K562 (cell line): Measurements from ENCODE around the gene TUBB6. TPM values are rescaled to one million over a fixed set of nuclear protein-coding genes. Genes with fewer than 3 reads are reported as not detected.

ENCODE experiments used
- ATAC-seq: fragments of 200-7000 bp; cut with Tn5 transposase; 3 replicates; pipeline ENCODE4 v1.9.1; 2020; ENCODE audit warnings: moderate library complexity
- BruUV-seq: library from RNA; stranded (reverse); fragments of 400-500 nt; replicated peaks from 2 replicates; lab custom pipeline; 2021; lab: Mats Ljungman, UMichigan
- CTCF ChIA-PET: fragments of 300-600 bp; formaldehyde crosslinking; extraction: SDS; loops from one replicate; lab custom pipeline; 2021; ENCODE audit warnings: low intra/inter-chr PET ratio; lab: Yijun Ruan, JAX
- POLR2A ChIA-PET: fragments of 300-600, 350-650 bp; sonication (Branson Sonifier 250); formaldehyde crosslinking; extraction: SDS; loops from one replicate; lab custom pipeline; 2021; ENCODE audit warnings: antibody characterized with exemption, inconsistent platforms; lab: Yijun Ruan, JAX
- DNase-seq, 4 experiments: peaks; one replicate each; pipeline versions ENCODE4 v3.0.0 to v3.0.0-alpha.2; 2011 to 2018; ENCODE audit warnings: low spot score in 3 of 4, mixed read lengths in 3 of 4; ENCODE audit errors: extremely low read depth in 1 of 4
- FAIRE-seq: peaks from 2 replicates; lab custom pipeline; 2011; peaks lifted over from hg19 to GRCh38; lab: Jason Lieb, UNC
- H2AFZ ChIP-seq: 2 replicates; pipeline ENCODE4 v1.6.0; 2011; ENCODE audit warnings: low read depth, low read length, control low read depth, inconsistent platforms
- H3K27ac ChIP-seq: fragments of 200-600 bp; 3 replicates; pipeline ENCODE4 v1.8.0; 2011; ENCODE audit warnings: low read depth, mild to moderate bottlenecking, control low read depth, inconsistent platforms, low read length, moderate library complexity, mixed read lengths; ENCODE audit errors: extremely low read depth
- H3K27me3 ChIP-seq, 2 experiments: fragments of 300-600 bp in 1 of 2; 2 replicates in 1 of 2; 3 replicates in 1 of 2; pipeline versions ENCODE4 v1.6.0 to v1.8.0; 2011; ENCODE audit warnings: inconsistent platforms in 2 of 2, low read length in 2 of 2, mild to moderate bottlenecking in 1 of 2, mixed read lengths in 1 of 2, moderate library complexity in 1 of 2; ENCODE audit not compliant: control insufficient read depth in 2 of 2, insufficient read depth in 2 of 2
- H3K36me3 ChIP-seq: fragments of 300-600 bp; 3 replicates; pipeline ENCODE4 v1.8.0; 2011; ENCODE audit warnings: mild to moderate bottlenecking, low read length, inconsistent platforms; ENCODE audit not compliant: control insufficient read depth, insufficient read depth
- H3K4me1 ChIP-seq, 2 experiments: fragments of 200-600 bp in 1 of 2; replicated peaks in 1 of 2; 2 replicates in 1 of 2; 3 replicates in 1 of 2; pipeline versions ENCODE4 v1.5.1 to v1.8.0; 2011; ENCODE audit warnings: inconsistent platforms in 2 of 2, low read length in 2 of 2, mild to moderate bottlenecking in 1 of 2, mixed read lengths in 1 of 2, moderate library complexity in 1 of 2; ENCODE audit not compliant: control insufficient read depth in 2 of 2, insufficient read depth in 2 of 2
- H3K4me2 ChIP-seq: 2 replicates; pipeline ENCODE4 v1.6.1; 2011; ENCODE audit warnings: low read length, control low read depth, inconsistent platforms, mixed read lengths; ENCODE audit not compliant: insufficient read depth
- H3K4me3 ChIP-seq: fragments of 200-600 bp; sonication (generic), shearing (Covaris generic); 2 replicates; pipeline ENCODE4 v1.5.1; 2016; ENCODE audit warnings: control low read depth, inconsistent platforms
- H3K79me2 ChIP-seq: fragments of 200-600 bp; 3 replicates; pipeline ENCODE4 v1.8.0; 2011; ENCODE audit warnings: low read length, inconsistent platforms; ENCODE audit not compliant: control insufficient read depth, insufficient read depth
- H3K9ac ChIP-seq, 2 experiments: 2 replicates each; pipeline versions ENCODE4 v1.6.0 to v1.6.1; 2011; ENCODE audit warnings: low read depth in 2 of 2, low read length in 2 of 2, control low read depth in 1 of 2, inconsistent platforms in 1 of 2, mild to moderate bottlenecking in 1 of 2, mixed read lengths in 1 of 2; ENCODE audit not compliant: insufficient read depth in 1 of 2
- H3K9me1 ChIP-seq: one replicate; pipeline ENCODE4 v1.6.0; 2011; ENCODE audit warnings: inconsistent platforms, mild to moderate bottlenecking, low read length, moderate library complexity; ENCODE audit not compliant: control insufficient read depth, insufficient read depth
- H3K9me3 ChIP-seq: replicated peaks from 2 replicates; pipeline ENCODE4 v1.5.1; 2011; ENCODE audit warnings: low read depth, low read length, inconsistent platforms; ENCODE audit not compliant: control insufficient read depth, insufficient read depth
- H4K20me1 ChIP-seq: replicated peaks from 2 replicates; pipeline ENCODE4 v1.6.1; 2011; ENCODE audit warnings: low read length, inconsistent platforms, mixed read lengths; ENCODE audit not compliant: control insufficient read depth, insufficient read depth
- AFF1 ChIP-seq, 2 experiments: fragments of 450-650 bp; IDR thresholded peaks; 2 replicates each; pipeline ENCODE4 v1.6.1; 2018; ENCODE audit warnings: mild to moderate bottlenecking in 2 of 2, low read depth in 1 of 2; ENCODE audit not compliant: partially characterized antibody in 2 of 2
- ARHGAP35 ChIP-seq: fragments of 450-650 bp; IDR thresholded peaks from 2 replicates; pipeline ENCODE4 v1.6.1; 2018; ENCODE audit not compliant: partially characterized antibody
- BRF1 ChIP-seq: IDR thresholded peaks from 3 replicates; pipeline ENCODE4 v1.6.1; 2011; ENCODE audit warnings: borderline replicate concordance, mild to moderate bottlenecking; ENCODE audit not compliant: insufficient read length; ENCODE audit errors: extremely low read depth
- ETV1 ChIP-seq: fragments of 450-650 bp; conservative IDR thresholded peaks from 2 replicates; pipeline ENCODE4 v1.6.1; 2016; ENCODE audit warnings: missing genetic modification characterization, control low read depth, low read depth, missing compliant biosample characterization
- JUND ChIP-seq, 2 experiments: IDR thresholded peaks; 2 replicates in 1 of 2; 3 replicates in 1 of 2; pipeline ENCODE4 v1.6.1; 2011; ENCODE audit warnings: borderline replicate concordance in 2 of 2, low read depth in 2 of 2, low read length in 2 of 2, improper control_type of control experiment in 1 of 2, missing biosample characterization in 1 of 2, missing genetic modification characterization in 1 of 2, missing genetic modification reagents in 1 of 2
- KDM1A ChIP-seq, 2 experiments: fragments of 450-650 bp; IDR thresholded peaks; 2 replicates each; pipeline ENCODE4 v1.6.1; 2016; ENCODE audit warnings: mild to moderate bottlenecking in 2 of 2
- MAZ ChIP-seq, 2 experiments: fragments of 450-650 bp in 1 of 2; sonication (generic) in 1 of 2; formaldehyde crosslinking; IDR thresholded peaks in 1 of 2; conservative IDR thresholded peaks in 1 of 2; 2 replicates each; pipeline versions ENCODE4 v1.4.0 to v1.5.0; 2020; ENCODE audit warnings: mild to moderate bottlenecking in 1 of 2, missing genetic modification reagents in 1 of 2
- SIN3A ChIP-seq, 2 experiments: fragments of 150-350 bp in 1 of 2; IDR thresholded peaks; 2 replicates each; pipeline ENCODE4 v1.6.1; 2011 to 2016; ENCODE audit warnings: borderline replicate concordance in 2 of 2, low read depth in 2 of 2, low read length in 2 of 2, mild to moderate bottlenecking in 2 of 2, moderate library complexity in 2 of 2; ENCODE audit not compliant: control insufficient read depth in 1 of 2
- TAL1 ChIP-seq: fragments of 450-650 bp; IDR thresholded peaks from 2 replicates; pipeline ENCODE4 v1.6.1; 2016; ENCODE audit warnings: mild to moderate bottlenecking
- TEAD4 ChIP-seq, 2 experiments: sonication (generic) in 1 of 2; formaldehyde crosslinking in 1 of 2; IDR thresholded peaks; 2 replicates each; pipeline versions ENCODE4 v1.6.1 to v1.8.0; 2012 to 2022; ENCODE audit warnings: borderline replicate concordance in 1 of 2, inconsistent platforms in 1 of 2, low read length in 1 of 2, mild to moderate bottlenecking in 1 of 2, missing genetic modification reagents in 1 of 2
- ZBTB17 ChIP-seq: fragments of 450-650 bp; formaldehyde crosslinking; IDR thresholded peaks from 2 replicates; pipeline ENCODE4 v1.4.0; 2020; ENCODE audit warnings: mild to moderate bottlenecking
- ZBTB43 ChIP-seq: sonication (generic); formaldehyde crosslinking; IDR thresholded peaks from 2 replicates; pipeline ENCODE4 v1.8.0; 2023; ENCODE audit warnings: mild to moderate bottlenecking, missing genetic modification reagents
- ZNF175 ChIP-seq: fragments of 200-800 bp; sonication (Bioruptor generic); IDR thresholded peaks from 2 replicates; pipeline ENCODE4 v1.6.1; 2016; ENCODE audit warnings: low read depth, mild to moderate bottlenecking, missing genetic modification characterization, missing compliant biosample characterization
- WGBS: fragments of 100-300 bp; shearing (Covaris generic); methylation state at CpG from one replicate; pipeline ENCODE4 v1.1.6; 2016; ENCODE audit warnings: low coverage, mixed read lengths; ENCODE audit not compliant: insufficient coverage; ENCODE audit errors: missing lambda C conversion rate; 5-methylcytosine and 5-hydroxymethylcytosine counted together
- in situ Hi-C: fragments of 300-500 bp; cut with MboI; formaldehyde crosslinking; loops from 4 replicates; pipeline ENCODE4 v1.15.0; 2018; ENCODE audit warnings: inconsistent platforms, mixed read lengths
- intact Hi-C: fragments of 100-400 bp; cut with micrococcal nuclease; formaldehyde crosslinking; loops from 2 replicates; pipeline ENCODE4 v1.14.2; 2022
- polyA plus RNA-seq, 8 experiments: library from polyadenylated mRNA; depleted of rRNA in 4 of 8; stranded (reverse) in 5 of 8; unstranded in 3 of 8; fragments of >200 nt; fragmentation: Nextera tagmentation in 2 of 8; fragmentation: Illumina TruSeq in 1 of 8; extraction: Ambion mirVana in 2 of 8; extraction: Trizol in 1 of 8; gene quantifications; 2 replicates each; pipeline versions ENCODE4 v1.2.1 to v1.2.3, GENCODE V29; 2011 to 2014; ENCODE audit warnings: inconsistent platforms in 1 of 8, missing spikeins in 1 of 8
- total RNA-seq, 7 experiments: library from RNA; depleted of rRNA in 6 of 7; stranded (reverse); fragments of >200 nt in 6 of 7; fragmentation: Illumina TruSeq in 2 of 7; extraction: Trizol in 2 of 7; gene quantifications; 2 replicates each; pipeline versions ENCODE4 v1.2.1 to v1.2.3, GENCODE V29; 2011 to 2021; ENCODE audit warnings: low replicate concordance in 1 of 7

TUBB6 gene
- total and polyA plus RNA-seq, 9 of the 15 experiments (the other 6 are each of a cell fraction or from before 2014, with no cell fraction given): 43.9 to 404 (median 81.1) TPM

- TF ChIP-seq SIN3A (IDR thresholded peaks at IDR 0.05; ENCODE audit: borderline replicate concordance in 2 of 2, control insufficient read depth in 1 of 2, low read depth in 2 of 2, low read length in 2 of 2) (no peak), AFF1 (IDR thresholded peaks at IDR 0.05; ENCODE audit: low read depth in 1 of 2, partially characterized antibody in 2 of 2) (no peak), BRF1 (no peak), ARHGAP35 (no peak)
Measured at GRCh38 chr18:12352188-12352587, 44.1 kb downstream of the TUBB6 start (continued).

GRCh38 chr18:12359515-12359927 lies 51.5 kb downstream of the TUBB6 start:
- H3K4me2 ChIP-seq: no peak overlapping the region
- in situ Hi-C loops: no loop called here
- H3K27ac ChIP-seq: peak overlapping the region; percentile 71; the same call in 2 of the 3 replicates
- no peaks in the 10 kb centered on the region for H3K9me3 ChIP-seq
- peaks cover 6% of the 10 kb centered on the region; the same call in 1 of the 2 replicates for H4K20me1 ChIP-seq
- BruUV-seq: no TSS peak
- DNase-seq (peak in 2 of 4 experiments; percentile 68 to 77), ATAC-seq (peak; percentile 67), FAIRE-seq (peak; percentile 60)
- POLR2A ChIA-PET: interaction anchor here (1.1 to 2.5 kb wide), 2 partner anchors 8 to 16 kb away, joined by 3 to 18 read pairs; partner anchors contain the start of gene AFG3L2
- H3K27me3 ChIP-seq: no peaks in the 10 kb centered on the region
- H3K9ac ChIP-seq: no peak overlapping the region
- CTCF ChIA-PET: no interaction called here
- H3K79me2 ChIP-seq: peaks cover 32% of the 10 kb centered on the region; the same call in 1 of the 3 replicates
- H3K9me1 ChIP-seq: no peaks in the 10 kb centered on the region
- peaks cover 3 to 23% of the 10 kb centered on the region in 2 experiments; a peak in 3 of 5 replicates for H3K4me1 ChIP-seq
- 11% methylated on average over 5 of the region's 5 CpGs for WGBS
- H3K4me3 ChIP-seq: no peak overlapping the region
- no peak overlapping the region for H2AFZ ChIP-seq
- intact Hi-C loops: no loop called here
- peaks cover 97% of the 10 kb centered on the region for H3K36me3 ChIP-seq
- TF ChIP-seq TAL1 (peak; percentile 61), JUND (IDR thresholded peaks at IDR 0.05; ENCODE audit: borderline replicate concordance, low read depth, low read length) (peak; percentile 90), JUND (tag; IDR thresholded peaks at IDR 0.05; ENCODE audit: borderline replicate concordance, low read depth, low read length) (peak; percentile 84), TEAD4 (IDR thresholded peaks at IDR 0.05; ENCODE audit: low read length) (peak; percentile 35), TEAD4 (CRISPR knock-in tag; IDR thresholded peaks at IDR 0.05; ENCODE audit: borderline replicate concordance) (no peak), ETV1 (tag) (no peak), MAZ (CRISPR knock-in tag; conservative IDR thresholded peaks at IDR 0.05 in 1 of 2, IDR thresholded peaks at IDR 0.05 in 1 of 2) (no peak), ZBTB43 (CRISPR knock-in tag) (no peak), ZBTB17 (0 out of 2 replicates have a peak, but pooled peaks have one; percentile 23), KDM1A (IDR thresholded peaks at IDR 0.05) (peak; percentile 66 to 80; a peak in 3 of 4 replicates), ZNF175 (CRISPR knock-in tag) (peak; percentile 68; the same call in 1 of the 2 replicates)
